GM21786 (cell line): ENCODE measurements around the gene MYO1G.

Source experiments
- ATAC-seq: cut with Tn5 transposase; IDR thresholded peaks from one replicate; pipeline ENCODE4 v1.9.1; 2021; ENCODE audit not compliant: unreplicated experiment

Gene MYO1G

GRCh38 chr7:44981035-44981706, 2.4 kb upstream of the MYO1G start:
- ATAC-seq, result no peak

DNA sequence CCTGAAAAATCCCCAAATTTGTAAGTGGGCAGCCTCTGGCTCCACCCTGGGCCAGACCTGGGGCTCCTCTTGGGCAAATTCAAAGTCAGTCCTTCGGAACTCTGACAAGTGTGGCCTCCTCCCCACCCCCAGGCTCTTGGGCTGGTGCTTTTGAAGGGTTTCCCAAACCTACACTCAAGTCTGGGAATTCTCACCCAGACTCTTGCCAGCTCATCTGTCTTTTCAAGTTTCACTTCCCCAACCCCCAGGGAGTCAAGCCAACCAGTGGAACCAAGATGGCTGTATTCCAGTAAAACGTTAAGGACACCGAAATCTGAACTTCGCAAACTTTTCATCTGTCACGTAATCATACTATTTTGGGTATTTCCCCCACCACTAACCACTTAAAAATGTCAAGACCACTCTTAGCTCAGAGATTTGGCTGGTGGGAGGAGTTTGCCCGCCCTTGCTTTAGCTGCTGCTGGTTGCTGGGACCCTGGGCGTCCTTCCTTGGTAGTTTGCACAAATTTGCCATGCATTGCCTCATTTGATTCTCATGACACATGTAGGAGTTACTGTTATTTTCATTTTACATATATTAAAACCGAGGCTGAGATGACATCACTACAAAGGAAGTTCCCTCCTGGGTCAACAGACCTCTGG, 1.7 kb upstream of the MYO1G start:
- peak; percentile 46 for ATAC-seq

DNA sequence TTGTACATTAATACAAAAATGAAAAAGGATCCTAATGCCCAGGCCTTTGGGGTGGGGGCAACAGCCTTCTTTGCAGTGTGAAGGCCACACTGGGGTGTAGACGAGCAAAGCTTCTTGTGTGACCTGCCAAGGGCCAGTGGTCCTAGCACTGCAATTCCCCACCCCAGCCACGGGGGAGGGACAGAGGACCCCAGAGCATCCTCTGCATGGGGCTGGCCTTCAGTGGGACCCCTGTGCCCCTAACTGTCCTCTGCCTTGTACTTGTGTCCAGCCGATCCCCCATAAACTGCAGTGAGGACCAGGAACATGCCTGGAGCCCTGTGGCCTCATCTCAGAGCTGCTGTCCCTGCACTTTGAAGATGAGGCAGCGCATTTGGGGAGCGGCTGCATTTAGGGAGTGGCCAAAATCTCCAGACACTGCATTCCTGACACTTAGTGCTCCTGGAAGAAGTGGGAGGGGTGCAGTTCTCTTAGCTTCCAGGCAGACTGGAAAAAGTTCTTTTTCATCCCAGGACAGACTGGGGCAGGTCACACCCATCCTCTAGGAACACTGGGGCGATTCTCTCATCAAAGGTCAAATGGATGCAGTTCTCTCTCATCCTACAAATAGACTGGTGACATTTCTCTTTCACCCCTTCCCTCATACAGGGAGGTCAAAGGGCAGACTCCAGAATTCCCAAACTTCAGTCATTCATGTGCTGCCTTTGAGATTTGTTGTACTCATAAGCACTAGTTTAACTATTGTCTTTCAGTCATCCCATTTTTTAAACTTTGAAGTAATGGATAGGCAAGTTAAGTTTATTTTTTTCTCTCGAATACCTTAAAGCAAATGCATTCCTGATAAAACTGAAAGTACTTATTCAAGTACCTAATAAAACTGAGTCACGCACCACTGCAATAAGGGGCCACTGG, 922 bp upstream of the MYO1G start:
- ATAC-seq, result no peak

DNA sequence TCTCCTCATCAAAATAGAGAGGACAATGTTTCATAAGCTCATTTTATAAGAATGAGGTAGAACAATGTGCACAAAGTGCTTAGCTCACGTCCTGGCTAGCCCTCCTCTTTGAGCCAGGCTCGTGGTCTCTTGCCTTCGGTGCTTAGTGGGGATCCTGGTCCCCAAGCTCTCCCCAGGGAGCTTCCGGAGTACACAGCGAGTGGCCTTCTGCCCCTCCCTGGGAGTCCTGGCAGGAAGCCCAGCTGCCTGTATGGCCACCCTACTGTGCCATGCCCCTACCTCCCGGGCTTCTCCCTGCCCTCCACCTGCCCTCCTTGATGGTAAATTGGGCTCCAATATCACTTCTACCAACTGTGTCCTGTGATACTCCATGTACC, 868 bp downstream of the MYO1G start:
- ATAC-seq, result no peak

DNA sequence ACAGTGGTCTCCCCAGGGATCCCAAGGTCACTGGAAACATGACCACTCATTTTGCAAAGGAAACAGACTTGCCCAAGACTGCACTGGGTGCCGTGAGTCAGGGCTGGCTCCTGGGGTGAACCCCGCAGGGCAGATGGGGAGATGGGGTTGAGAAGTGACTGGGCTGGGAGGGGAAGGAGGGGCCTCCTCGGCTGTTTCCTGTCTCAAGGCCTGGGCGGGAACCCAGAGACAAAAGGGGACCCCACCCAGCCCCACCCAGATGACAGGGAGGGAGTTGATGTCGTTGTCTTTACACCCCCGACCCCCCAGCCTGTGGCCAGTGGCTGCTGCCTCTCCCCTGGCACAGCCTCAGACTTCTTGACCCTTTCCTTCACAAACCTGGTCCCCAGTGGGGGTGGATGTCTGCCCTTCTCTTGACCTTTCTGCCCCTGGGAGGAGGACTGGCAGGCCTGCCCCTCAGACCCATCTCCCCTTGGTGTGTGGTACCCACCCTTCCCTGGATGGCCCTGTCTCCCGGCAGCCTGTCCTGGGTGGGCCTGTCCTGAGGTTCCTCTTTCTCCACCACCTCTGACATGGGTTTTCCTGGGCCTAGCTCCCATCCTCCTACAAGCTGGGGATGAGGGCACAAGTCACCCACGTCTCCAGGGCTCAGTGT, 1.4 kb downstream of the MYO1G start:
- ATAC-seq, result no peak

GRCh38 chr7:44976746-44977196, 2.0 kb downstream of the MYO1G start:
- no peak for ATAC-seq

GRCh38 chr7:44976040-44976745, 2.6 kb downstream of the MYO1G start:
- no peak for ATAC-seq

- ATAC-seq, result no peak
Observed at GRCh38 chr7:44975331-44976039, 3.3 kb downstream of the MYO1G start.

- no peak for ATAC-seq
Observed at GRCh38 chr7:44974549-44974948, 4.3 kb downstream of the MYO1G start.

DNA sequence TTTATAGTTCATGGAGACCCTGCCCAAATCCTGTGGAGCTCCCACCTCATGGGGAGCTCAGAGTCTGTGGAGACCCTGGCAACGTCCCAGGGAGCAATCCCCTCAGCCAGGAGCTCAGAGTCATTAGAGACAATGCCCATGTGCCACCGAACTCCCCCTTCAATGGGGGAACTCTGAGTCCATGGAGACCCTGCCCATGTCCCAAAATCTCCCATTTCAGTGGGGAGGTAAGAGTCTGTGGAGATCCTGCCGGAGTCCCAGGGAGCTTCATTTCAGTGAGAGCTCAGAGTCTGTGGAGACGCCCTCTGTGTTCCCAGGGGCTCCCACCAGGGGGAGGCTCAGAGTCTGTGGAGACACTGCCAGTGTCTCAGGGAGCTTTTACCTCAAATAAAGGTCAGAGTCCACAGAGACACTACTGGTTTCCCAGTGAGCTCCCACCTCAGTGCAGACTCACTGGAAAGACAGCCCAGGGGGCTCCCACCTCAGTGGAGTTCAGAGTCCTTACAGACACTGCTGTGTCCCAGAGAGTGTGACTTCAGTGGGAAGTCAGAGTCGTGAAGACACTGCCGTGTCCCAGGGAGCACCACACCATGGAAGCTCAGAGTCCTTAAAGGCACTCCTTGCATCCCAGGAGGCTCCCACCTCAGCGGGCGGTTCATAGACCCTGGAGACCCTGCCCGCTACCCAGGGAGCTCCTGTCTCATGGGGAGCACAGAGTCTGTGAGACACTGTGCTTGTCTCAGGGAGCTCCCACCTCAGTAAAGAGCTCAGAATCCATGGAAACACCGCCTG, 5.0 kb downstream of the MYO1G start:
- ATAC-seq, result no peak

DNA sequence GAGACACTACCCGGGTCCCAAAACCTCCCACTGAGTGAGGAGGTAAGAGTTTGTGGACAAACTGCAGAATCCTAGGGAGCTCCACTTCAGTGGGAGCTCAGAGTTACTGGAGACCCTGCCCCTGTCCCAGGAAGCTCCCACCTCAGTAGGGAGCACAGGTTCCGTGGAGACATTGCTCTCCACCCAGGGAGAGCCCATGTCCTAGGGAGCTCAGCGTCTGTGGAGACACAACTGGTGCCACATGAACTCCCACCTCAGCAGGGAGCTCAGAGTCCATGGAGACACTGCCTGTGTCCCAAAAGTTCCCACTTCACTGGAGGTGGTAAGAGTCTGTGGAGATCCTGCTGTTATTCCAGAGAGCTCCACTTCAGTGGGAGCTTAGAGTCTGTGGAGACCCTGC, 6.3 kb downstream of the MYO1G start:
- no peak for ATAC-seq

DNA sequence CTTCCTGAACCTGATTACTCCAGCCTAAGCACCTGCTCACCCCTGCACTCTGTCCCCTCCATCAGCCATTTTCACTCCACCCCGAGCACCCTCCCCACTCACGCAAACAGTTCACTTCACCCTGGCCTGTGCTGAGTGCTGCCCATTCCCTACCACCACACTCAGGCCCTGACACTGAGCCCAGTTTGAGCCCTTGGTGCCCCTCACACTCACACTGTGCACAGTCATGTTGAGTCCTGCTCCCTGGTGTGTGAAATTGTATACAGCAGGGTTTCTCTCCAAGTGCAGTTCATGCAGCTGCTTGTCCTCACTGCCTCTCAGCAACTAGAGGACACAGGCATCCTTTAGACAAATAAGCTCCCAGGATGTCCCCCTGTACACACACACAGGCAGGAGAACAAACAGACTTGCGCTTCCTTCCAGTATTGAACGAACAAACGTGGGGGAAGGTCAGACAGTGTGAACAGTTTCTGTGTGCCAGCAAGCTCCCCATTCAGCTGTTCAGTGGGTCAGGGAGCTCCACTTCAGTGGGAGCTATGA, 6.8 kb downstream of the MYO1G start:
- ATAC-seq, result no peak

GRCh38 chr7:44971188-44971901, 7.5 kb downstream of the MYO1G start:
- no peak for ATAC-seq

GRCh38 chr7:44970523-44971051, 8.2 kb downstream of the MYO1G start:
- ATAC-seq, result no peak

DNA sequence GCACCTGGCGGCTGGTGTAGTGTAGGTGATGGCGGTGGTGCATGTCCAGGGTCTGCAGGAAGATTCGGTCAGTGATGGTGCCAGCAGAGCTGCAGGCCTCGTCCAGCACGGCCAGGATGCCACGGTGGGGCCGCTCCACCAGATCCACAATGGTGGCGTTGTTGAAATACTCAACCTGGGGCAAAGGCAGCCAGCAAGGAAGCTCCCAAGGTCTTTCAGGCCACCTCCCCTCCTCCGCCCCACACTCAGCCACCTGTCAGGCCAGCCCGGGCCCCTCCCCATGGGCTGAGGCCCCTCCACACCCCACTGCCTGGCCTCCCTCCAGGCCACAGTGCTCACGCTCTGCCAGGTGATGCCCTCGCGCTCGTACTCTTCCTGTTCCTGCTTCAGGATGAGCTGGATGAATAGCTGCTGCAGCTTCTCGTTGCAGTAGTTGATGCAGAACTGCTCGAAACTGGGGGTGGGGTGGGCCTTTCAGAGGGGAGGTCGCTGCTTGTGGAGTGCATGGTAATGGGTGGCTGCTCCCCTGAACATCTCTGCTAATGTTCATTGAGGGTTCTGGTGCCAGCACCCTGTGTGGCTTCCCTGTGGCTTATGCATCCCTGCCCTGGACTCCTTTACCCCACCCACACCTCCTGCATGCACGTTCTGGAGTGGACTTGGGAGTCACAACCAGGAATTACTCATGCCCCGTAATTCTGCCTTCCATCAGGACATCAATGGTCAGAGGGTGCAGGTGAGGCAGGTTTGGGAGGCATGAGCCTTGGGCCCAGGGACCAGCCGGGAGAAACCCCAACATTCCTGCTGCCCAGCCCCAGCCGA, 8.9 kb downstream of the MYO1G start:
- ATAC-seq, result no peak

- ATAC-seq, result no peak
Observed at GRCh38 chr7:44969049-44969700, 9.6 kb downstream of the MYO1G start.
